ENCODE results near the gene ZBED6. TPM values are rescaled to one million over a fixed set of nuclear protein-coding genes. Genes with fewer than 3 reads are reported as not detected.
A peak's percentile ranks its signal among the peaks of the same experiment; 100 is the strongest.
"Not testable (repeated sequence)": the region's sequence is repeated elsewhere in the genome, so short reads cannot be mapped to it uniquely, and the experiment has no call there.

The ZBED6 gene
- total RNA-seq, 1 donor: 40.2 TPM

DNA sequence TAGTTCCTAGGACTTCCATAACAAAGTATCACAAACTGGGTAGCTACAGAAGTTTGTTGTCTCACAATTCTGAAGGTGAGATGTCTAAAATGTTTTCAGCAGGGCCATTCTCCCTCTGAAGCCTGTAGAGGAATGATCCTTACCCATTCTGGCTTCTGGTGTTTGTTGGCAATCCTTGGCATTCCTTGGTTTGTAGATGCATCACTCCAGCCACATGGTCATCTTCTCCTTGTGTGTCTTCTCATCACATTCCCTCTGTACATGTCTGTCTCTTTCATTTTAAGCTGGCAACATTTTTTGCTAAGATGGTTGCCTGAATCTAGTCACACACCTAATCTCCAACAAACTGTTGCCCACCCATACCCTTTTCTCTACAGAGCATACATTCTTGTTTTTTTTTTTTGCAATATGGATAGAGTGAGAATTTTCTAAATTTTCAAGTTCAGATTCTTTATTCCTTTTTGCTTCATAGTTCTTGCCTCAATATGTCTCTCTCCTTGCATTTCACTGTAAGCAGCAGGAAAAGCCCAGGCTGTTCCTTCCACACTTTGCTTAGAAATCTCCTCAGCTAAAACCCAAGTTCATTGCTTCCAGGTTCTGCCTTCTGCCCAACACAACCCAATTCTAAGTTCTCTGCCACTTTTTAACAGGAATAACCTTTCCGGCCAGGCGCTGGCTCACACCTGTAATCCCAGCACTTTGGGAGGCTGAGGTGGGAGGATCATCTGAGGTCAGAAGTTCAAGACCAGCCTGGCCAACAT is 18.3 kb downstream of the ZBED6 start:
- TF ChIP-seq, protein P1, sequence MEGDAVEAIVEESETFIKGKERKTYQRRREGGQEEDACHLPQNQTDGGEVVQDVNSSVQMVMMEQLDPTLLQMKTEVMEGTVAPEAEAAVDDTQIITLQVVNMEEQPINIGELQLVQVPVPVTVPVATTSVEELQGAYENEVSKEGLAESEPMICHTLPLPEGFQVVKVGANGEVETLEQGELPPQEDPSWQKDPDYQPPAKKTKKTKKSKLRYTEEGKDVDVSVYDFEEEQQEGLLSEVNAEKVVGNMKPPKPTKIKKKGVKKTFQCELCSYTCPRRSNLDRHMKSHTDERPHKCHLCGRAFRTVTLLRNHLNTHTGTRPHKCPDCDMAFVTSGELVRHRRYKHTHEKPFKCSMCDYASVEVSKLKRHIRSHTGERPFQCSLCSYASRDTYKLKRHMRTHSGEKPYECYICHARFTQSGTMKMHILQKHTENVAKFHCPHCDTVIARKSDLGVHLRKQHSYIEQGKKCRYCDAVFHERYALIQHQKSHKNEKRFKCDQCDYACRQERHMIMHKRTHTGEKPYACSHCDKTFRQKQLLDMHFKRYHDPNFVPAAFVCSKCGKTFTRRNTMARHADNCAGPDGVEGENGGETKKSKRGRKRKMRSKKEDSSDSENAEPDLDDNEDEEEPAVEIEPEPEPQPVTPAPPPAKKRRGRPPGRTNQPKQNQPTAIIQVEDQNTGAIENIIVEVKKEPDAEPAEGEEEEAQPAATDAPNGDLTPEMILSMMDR (IDR thresholded peaks at IDR 0.05; ENCODE audit: insufficient read depth, low read depth, low read length): no peak
- no peak overlapping the region for H3K4me3 ChIP-seq (ENCODE audit: low read depth, low read length)
- DNase-seq (ENCODE audit: low read depth): no peak

DNA sequence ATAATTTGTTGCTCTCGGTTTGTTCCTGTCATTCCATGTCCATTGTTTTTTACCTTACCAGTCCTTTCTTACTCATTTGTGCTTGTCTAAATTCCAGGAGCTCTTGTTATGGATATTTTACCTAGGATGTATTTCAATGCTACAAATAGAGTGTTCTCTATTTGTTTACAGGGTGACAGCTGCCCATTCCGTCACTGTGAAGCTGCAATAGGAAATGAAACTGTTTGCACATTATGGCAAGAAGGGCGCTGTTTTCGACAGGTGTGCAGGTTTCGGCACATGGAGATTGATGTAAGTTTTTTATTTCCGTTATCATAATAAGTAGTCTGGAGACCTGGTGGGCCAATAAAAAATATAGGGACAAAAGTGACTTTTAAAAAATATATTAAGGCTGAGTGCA is 23.0 kb downstream of the ZBED6 start:
- TF ChIP-seq, protein P1 (IDR thresholded peaks at IDR 0.05; ENCODE audit: insufficient read depth, low read depth, low read length): no peak
- DNase-seq (ENCODE audit: low read depth): no peak
- H3K4me3 ChIP-seq (ENCODE audit: low read depth, low read length): no peak overlapping the region

DNA sequence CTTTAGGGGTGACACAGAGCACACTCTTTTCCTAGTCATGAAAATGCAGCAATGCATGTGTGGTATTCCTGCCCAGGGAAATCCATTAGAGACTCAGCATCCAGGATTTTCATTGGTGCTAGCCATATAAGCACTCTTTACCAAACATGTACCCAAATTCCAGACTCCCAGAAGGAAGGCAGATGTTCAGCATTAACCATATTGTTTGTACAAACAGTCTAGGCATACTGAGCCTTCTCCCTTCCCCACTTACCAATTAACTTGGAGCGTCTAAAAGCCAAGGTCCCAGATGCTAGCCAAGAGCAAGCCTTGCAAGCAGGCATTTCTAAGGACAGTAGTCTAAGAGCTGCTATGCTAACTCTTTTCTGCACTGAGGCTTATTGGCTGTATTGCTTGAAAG is 27.9 kb downstream of the ZBED6 start:
- peak; percentile 17 for DNase-seq (ENCODE audit: low read depth)
- no peak overlapping the region for H3K4me3 ChIP-seq (ENCODE audit: low read depth, low read length)
- TF ChIP-seq, protein P1 (IDR thresholded peaks at IDR 0.05; ENCODE audit: insufficient read depth, low read depth, low read length): no peak

DNA sequence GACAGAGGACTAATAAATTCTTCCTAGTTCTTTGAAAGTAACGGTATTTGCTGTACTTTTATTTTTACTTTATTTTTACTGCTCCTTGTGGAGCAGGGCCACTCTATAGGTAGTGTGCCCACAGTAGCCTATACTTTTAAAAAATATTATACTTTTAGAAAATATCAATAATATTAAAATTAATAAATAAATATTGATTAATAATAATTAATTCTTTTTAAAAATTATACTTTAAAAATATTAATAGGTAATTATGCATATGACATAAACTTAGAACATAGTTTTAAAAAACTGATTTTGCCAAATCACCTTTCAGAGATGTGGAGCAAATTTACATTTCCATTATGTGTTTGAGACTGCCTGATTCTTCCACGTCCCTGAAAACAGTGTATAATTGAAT is 30.8 kb downstream of the ZBED6 start:
- no peak for DNase-seq (ENCODE audit: low read depth)
- H3K4me3 ChIP-seq (ENCODE audit: low read depth, low read length): no peak overlapping the region
- TF ChIP-seq, protein P1 (IDR thresholded peaks at IDR 0.05; ENCODE audit: insufficient read depth, low read depth, low read length): no peak

DNA sequence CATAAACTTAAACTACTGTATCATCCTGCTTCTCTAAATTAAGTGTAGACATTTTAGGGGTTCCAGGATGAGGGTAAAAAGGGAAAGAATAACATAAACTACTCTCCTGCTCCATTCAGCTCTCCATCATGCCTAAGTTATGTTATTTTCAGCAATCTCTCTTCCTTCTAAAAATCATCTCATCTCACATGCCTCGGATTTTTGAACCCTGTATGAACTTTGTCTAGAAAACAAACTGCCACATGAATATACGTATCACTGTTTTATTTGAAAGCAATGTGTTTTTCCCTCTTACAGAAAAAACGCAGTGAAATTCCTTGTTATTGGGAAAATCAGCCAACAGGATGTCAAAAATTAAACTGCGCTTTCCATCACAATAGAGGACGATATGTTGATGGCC is 32.6 kb downstream of the ZBED6 start:
- DNase-seq (ENCODE audit: low read depth): no peak
- TF ChIP-seq, protein P1 (IDR thresholded peaks at IDR 0.05; ENCODE audit: insufficient read depth, low read depth, low read length): no peak
- H3K4me3 ChIP-seq (ENCODE audit: low read depth, low read length): no peak overlapping the region

DNA sequence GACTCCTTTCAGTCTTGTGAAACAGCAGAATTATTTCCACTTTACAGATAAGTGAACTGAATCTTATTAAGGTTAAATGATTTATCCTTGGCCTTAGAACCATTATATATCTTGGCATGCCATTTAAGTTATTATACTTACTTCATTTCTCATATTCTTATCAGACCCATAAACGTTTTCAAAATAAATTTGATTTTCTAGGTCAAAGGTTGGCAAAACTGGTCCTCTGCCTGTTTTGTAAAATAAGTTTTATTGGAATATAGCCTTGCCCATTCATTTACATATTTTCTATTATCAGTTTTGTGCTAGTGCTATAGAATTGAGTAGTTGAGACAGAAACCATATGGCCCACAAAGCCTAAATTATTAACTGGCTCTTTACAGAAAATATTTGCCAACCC is 33.1 kb downstream of the ZBED6 start:
- no peak for DNase-seq (ENCODE audit: low read depth)
- no peak overlapping the region for H3K4me3 ChIP-seq (ENCODE audit: low read depth, low read length)
- TF ChIP-seq, protein P1 (IDR thresholded peaks at IDR 0.05; ENCODE audit: insufficient read depth, low read depth, low read length): no peak

DNA sequence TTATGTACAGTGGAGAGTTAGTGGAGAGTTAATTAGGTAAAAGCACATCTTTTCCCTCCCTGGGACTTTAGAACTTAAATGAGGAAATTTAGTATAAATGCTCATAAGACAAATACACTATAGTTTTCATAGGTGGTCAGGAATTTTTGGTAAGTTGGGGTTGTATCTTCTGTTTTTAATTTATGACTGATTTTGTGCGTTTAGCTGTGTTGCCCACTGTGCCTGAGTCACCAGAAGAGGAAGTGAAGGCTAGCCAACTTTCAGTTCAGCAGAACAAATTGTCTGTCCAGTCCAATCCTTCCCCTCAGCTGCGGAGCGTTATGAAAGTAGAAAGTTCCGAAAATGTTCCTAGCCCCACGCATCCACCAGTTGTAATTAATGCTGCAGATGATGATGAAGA is 33.8 kb downstream of the ZBED6 start:
- H3K4me3 ChIP-seq (ENCODE audit: low read depth, low read length); DNase-seq (ENCODE audit: low read depth): not testable (repeated sequence)

All from fibroblast of villous mesenchyme (primary cell).